Activated CD4-positive, alpha-beta memory T cell treated with anti-CD3 and anti-CD28 coated beads for 36 hours (primary cell): Measurements from ENCODE around the gene HADHB. TPM values are rescaled to one million over a fixed set of nuclear protein-coding genes. Genes with fewer than 3 reads are reported as not detected.

Source experiments
- CTCF ChIA-PET: fragments of 350-600 bp; sonication (Branson Sonifier 250); formaldehyde crosslinking; loops from one replicate; lab custom pipeline; 2021; ENCODE audit warnings: antibody characterized with exemption, inconsistent platforms; lab: Charles Lee
- POLR2A ChIA-PET: fragments of 350-600 bp; sonication (Branson Sonifier 250); formaldehyde crosslinking; loops from one replicate; lab custom pipeline; 2021; ENCODE audit warnings: antibody characterized with exemption; lab: Charles Lee
- DNase-seq: peaks from one replicate; pipeline ENCODE4 v3.0.0-alpha.2; 2020
- H3K27ac Mint-ChIP-seq: one replicate; pipeline ENCODE4 v1.8.0; 2021; ENCODE audit warnings: mixed read lengths
- H3K27me3 Mint-ChIP-seq: one replicate; pipeline ENCODE4 v1.8.0; 2021; ENCODE audit warnings: mixed read lengths
- H3K36me3 Mint-ChIP-seq: one replicate; pipeline ENCODE4 v1.8.0; 2021; ENCODE audit warnings: mixed read lengths
- H3K4me1 Mint-ChIP-seq: one replicate; pipeline ENCODE4 v1.8.0; 2021; ENCODE audit warnings: low read depth, mixed read lengths
- H3K4me3 Mint-ChIP-seq: one replicate; pipeline ENCODE4 v1.8.0; 2021; ENCODE audit warnings: mild to moderate bottlenecking, mixed read lengths
- H3K9me3 Mint-ChIP-seq: one replicate; pipeline ENCODE4 v1.8.0; 2021; ENCODE audit warnings: mixed read lengths
- intact Hi-C: fragments of 100-400 bp; cut with micrococcal nuclease; formaldehyde crosslinking; loops from one replicate; pipeline ENCODE4 v1.15.1; 2023
- total RNA-seq, 2 experiments: library from RNA; stranded (reverse); gene quantifications; one replicate each; pipeline ENCODE4 v1.2.3, GENCODE V29; 2021

The HADHB gene
- 10 to 100 TPM; 73.8 to 78.1 TPM for total RNA-seq

DNA sequence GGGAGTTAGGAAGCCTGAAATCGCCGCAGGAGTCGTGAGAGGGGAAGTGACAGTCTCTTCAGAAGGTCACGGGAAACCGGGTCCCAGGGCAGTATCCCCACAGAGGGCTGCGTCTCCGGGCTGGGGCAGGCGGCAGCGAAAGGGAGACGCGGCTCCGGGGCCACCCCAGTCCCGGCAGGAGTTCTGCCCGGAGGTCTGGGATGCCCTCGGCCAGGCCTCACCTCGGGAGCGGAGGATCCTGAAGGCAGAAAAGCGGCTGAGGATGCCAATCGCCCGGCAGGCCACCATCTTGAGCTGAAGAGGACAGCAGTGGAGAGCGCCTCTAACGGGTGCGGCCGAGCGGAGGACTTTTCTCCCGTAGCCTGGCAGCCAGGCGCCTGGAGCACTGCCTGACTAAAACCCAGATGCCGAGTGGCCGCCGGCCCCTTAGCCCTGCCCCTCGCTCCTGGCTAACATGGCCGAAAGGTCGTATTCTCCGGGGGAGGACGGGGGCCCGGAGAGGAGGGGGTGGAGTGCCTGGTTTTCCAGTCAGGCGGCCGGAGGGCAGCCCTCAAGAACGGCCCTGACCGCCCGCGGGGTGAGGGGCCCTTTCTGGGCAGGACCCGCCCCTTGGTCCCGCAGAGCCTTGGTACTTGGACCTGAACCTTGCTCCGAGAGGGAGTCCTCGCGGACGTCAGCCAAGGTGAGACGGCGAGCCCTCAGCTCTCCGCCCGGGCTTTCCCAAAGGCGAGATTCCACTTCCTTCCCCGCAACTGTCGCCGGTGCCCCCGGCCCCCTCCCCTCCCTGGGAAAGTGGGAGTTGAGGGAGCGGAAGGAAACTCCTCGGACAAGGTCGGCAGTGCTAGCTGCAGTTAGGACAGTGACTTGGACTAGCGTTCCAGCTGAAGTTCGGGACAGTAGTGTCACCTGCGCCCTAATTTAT lies at the start of gene HADHB, which contains the start of gene HADHA:
HADHB (plus strand) TSS at position 631 of the 922 bp plus-strand sequence. CDS start 9,316 bp downstream, outside the sequence.
HADHA (minus strand) TSS at position 324 of the 922 bp plus-strand sequence; CDS start at position 288, 36 bp downstream.
- CTCF ChIA-PET, result interaction anchor here (0.7 to 3.5 kb wide), 8 partner anchors 33 to 333 kb away, joined by 3 to 15 read pairs (median 5); partner anchors contain the start of gene ADGRF3
- H3K27ac Mint-ChIP-seq, result peak within 1 kb of the TSS; percentile 95
- H3K4me3 Mint-ChIP-seq, result peak within 1 kb of the TSS; percentile 98
- intact Hi-C loops, result loop anchor here (2.0 to 10.0 kb wide), 6 partner anchors 47 to 366 kb away; partner anchors contain the start of genes ASXL2 and RAB10
- DNase-seq, result peak; percentile 90
- no peaks in the 10 kb centered on the region for H3K9me3 Mint-ChIP-seq
- H3K4me1 Mint-ChIP-seq, result peaks cover 48% of the 10 kb centered on the region
- H3K27me3 Mint-ChIP-seq, result no peaks in the 10 kb centered on the region
- peaks cover 10% of the 10 kb centered on the region for H3K36me3 Mint-ChIP-seq
- POLR2A ChIA-PET, result interaction anchor here (0.6 to 4.0 kb wide), 8 partner anchors 16 to 891 kb away, joined by 3 to 34 read pairs (median 3); partner anchors contain the start of genes ADGRF3 and SELENOI

- intact Hi-C loops, result loop anchor here (5.0 kb wide), 1 partner anchor 52 kb away; no protein-coding TSS in a partner anchor
- H3K36me3 Mint-ChIP-seq, result peaks cover 25% of the 10 kb centered on the region
- no peak overlapping the region for H3K4me3 Mint-ChIP-seq
- H3K27me3 Mint-ChIP-seq, result no peaks in the 10 kb centered on the region
- H3K9me3 Mint-ChIP-seq, result no peaks in the 10 kb centered on the region
- POLR2A ChIA-PET, result interaction anchor here (0.7 kb wide), 1 partner anchor 10 kb away, joined by 3 read pairs; no protein-coding TSS in a partner anchor
- CTCF ChIA-PET, result interaction anchor here (0.7 kb wide), 1 partner anchor 142 kb away, joined by 5 read pairs; no protein-coding TSS in a partner anchor
- H3K4me1 Mint-ChIP-seq, result peaks cover 12% of the 10 kb centered on the region
- no peak for DNase-seq
- peak overlapping the region; percentile 84 for H3K27ac Mint-ChIP-seq
These were observed 49.4 kb upstream of the HADHB start for GRCh38 chr2:26195040-26195984.

GRCh38 chr2:26196683-26197418 lies 47.9 kb upstream of the HADHB start:
- Mint-ChIP-seq H3K27ac (no peak overlapping the region), H3K36me3 (peaks cover 32% of the 10 kb centered on the region), H3K9me3 (no peaks in the 10 kb centered on the region), H3K4me3 (no peak overlapping the region), H3K27me3 (no peaks in the 10 kb centered on the region), H3K4me1 (peaks cover 12% of the 10 kb centered on the region)
- intact Hi-C loops, result loop anchor here (5.0 kb wide), 1 partner anchor 50 kb away; no protein-coding TSS in a partner anchor
- ChIA-PET POLR2A (no interaction called here), CTCF (no interaction called here)
- DNase-seq, result no peak

- Mint-ChIP-seq H3K9me3 (no peaks in the 10 kb centered on the region), H3K4me1 (peaks cover 12% of the 10 kb centered on the region), H3K36me3 (peaks cover 34% of the 10 kb centered on the region), H3K4me3 (no peak overlapping the region), H3K27ac (no peak overlapping the region), H3K27me3 (no peaks in the 10 kb centered on the region)
- DNase-seq, result no peak
- ChIA-PET CTCF (interaction anchor here (1.1 kb wide), 1 partner anchor 13 kb away, joined by 3 read pairs; no protein-coding TSS in a partner anchor), POLR2A (no interaction called here)
- intact Hi-C loops, result loop anchor here (5.0 kb wide), 1 partner anchor 50 kb away; no protein-coding TSS in a partner anchor
These were observed 47.2 kb upstream of the HADHB start for GRCh38 chr2:26197516-26197915.

GRCh38 chr2:26202981-26203490 lies 41.7 kb upstream of the HADHB start:
- intact Hi-C loops, result no loop called here
- no peak overlapping the region for H3K27ac Mint-ChIP-seq

GRCh38 chr2:26203906-26204305 lies 40.8 kb upstream of the HADHB start:
- ChIA-PET CTCF (no interaction called here), POLR2A (no interaction called here)
- H3K4me1 Mint-ChIP-seq, result no peaks in the 10 kb centered on the region
- H3K27me3 Mint-ChIP-seq, result no peaks in the 10 kb centered on the region
- DNase-seq, result no peak
- no peak overlapping the region for H3K27ac Mint-ChIP-seq
- no peaks in the 10 kb centered on the region for H3K9me3 Mint-ChIP-seq
- H3K36me3 Mint-ChIP-seq, result peaks cover 36% of the 10 kb centered on the region
- intact Hi-C loops, result no loop called here
- no peak overlapping the region for H3K4me3 Mint-ChIP-seq

More at GRCh38 chr2:26202981-26203490, 41.7 kb upstream of the HADHB start:
- H3K36me3 Mint-ChIP-seq, result peaks cover 37% of the 10 kb centered on the region
- no peak overlapping the region for H3K4me3 Mint-ChIP-seq
- no peak for DNase-seq
- POLR2A ChIA-PET, result no interaction called here
- CTCF ChIA-PET, result interaction anchor here (0.6 to 1.3 kb wide), 2 partner anchors 127 to 1440 kb away, joined by 3 to 4 read pairs; no protein-coding TSS in a partner anchor
- H3K9me3 Mint-ChIP-seq, result no peaks in the 10 kb centered on the region
- H3K4me1 Mint-ChIP-seq, result no peaks in the 10 kb centered on the region
- no peaks in the 10 kb centered on the region for H3K27me3 Mint-ChIP-seq

GRCh38 chr2:26212011-26212410 lies 32.7 kb upstream of the HADHB start:
- intact Hi-C loops, result no loop called here
- no peaks in the 10 kb centered on the region for H3K4me1 Mint-ChIP-seq
- no peak for DNase-seq
- POLR2A ChIA-PET, result no interaction called here
- peaks cover 44% of the 10 kb centered on the region for H3K36me3 Mint-ChIP-seq
- no peaks in the 10 kb centered on the region for H3K27me3 Mint-ChIP-seq
- CTCF ChIA-PET, result no interaction called here
- no peak overlapping the region for H3K4me3 Mint-ChIP-seq
- no peak overlapping the region for H3K27ac Mint-ChIP-seq
- no peaks in the 10 kb centered on the region for H3K9me3 Mint-ChIP-seq

- no peak for DNase-seq
- intact Hi-C loops, result no loop called here
- Mint-ChIP-seq H3K36me3 (peaks cover 44% of the 10 kb centered on the region), H3K4me1 (no peaks in the 10 kb centered on the region), H3K27me3 (no peaks in the 10 kb centered on the region), H3K9me3 (no peaks in the 10 kb centered on the region), H3K27ac (no peak overlapping the region), H3K4me3 (no peak overlapping the region)
- POLR2A ChIA-PET, result interaction anchor here (0.9 kb wide), 1 partner anchor 30 kb away, joined by 3 read pairs; the partner anchor contains the start of gene HADHB
- CTCF ChIA-PET, result no interaction called here
These were observed 30.0 kb upstream of the HADHB start for GRCh38 chr2:26214759-26215158.

DNA sequence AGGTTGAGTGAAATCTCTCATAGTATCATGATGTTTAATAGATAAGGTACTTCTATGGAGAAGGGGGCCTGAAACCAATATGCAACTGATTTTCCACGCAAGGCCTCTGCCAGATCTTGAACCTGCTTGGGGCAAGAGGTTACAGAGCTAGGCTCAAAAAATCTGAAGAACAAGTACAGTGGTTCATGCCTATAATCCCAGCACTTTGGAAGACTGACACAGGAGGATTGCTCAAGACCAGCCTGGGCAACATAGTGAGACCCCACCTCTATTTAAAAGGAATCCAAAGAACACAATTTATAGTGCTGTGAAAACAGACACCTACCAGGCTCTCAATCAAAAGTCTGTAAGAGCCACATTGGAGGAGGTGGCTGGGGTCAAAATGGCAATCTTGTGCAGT lies 28.9 kb upstream of the HADHB start:
- CTCF ChIA-PET, result no interaction called here

GRCh38 chr2:26216587-26216986 lies 28.2 kb upstream of the HADHB start:
- Mint-ChIP-seq H3K27ac (no peak overlapping the region), H3K36me3 (peaks cover 38% of the 10 kb centered on the region), H3K4me1 (no peaks in the 10 kb centered on the region), H3K4me3 (no peak overlapping the region), H3K9me3 (no peaks in the 10 kb centered on the region), H3K27me3 (no peaks in the 10 kb centered on the region)
- no peak for DNase-seq
- CTCF ChIA-PET, result no interaction called here
- intact Hi-C loops, result no loop called here
- POLR2A ChIA-PET, result no interaction called here

More for the DNA sequence above, 28.9 kb upstream of the HADHB start:
- no peak overlapping the region for H3K4me3 Mint-ChIP-seq
- no peaks in the 10 kb centered on the region for H3K27me3 Mint-ChIP-seq
- no peak for DNase-seq
- peaks cover 41% of the 10 kb centered on the region for H3K36me3 Mint-ChIP-seq
- H3K27ac Mint-ChIP-seq, result no peak overlapping the region
- intact Hi-C loops, result no loop called here
- H3K4me1 Mint-ChIP-seq, result no peaks in the 10 kb centered on the region
- no peaks in the 10 kb centered on the region for H3K9me3 Mint-ChIP-seq
- POLR2A ChIA-PET, result no interaction called here

GRCh38 chr2:26217720-26218119 lies 27.0 kb upstream of the HADHB start:
- intact Hi-C loops, result no loop called here
- H3K36me3 Mint-ChIP-seq, result peaks cover 33% of the 10 kb centered on the region
- no peak overlapping the region for H3K4me3 Mint-ChIP-seq

More at GRCh38 chr2:26217720-26218119, 27.0 kb upstream of the HADHB start:
- no peaks in the 10 kb centered on the region for H3K9me3 Mint-ChIP-seq
- ChIA-PET CTCF (no interaction called here), POLR2A (no interaction called here)
- no peak overlapping the region for H3K27ac Mint-ChIP-seq
- DNase-seq, result no peak
- H3K4me1 Mint-ChIP-seq, result no peaks in the 10 kb centered on the region
- no peaks in the 10 kb centered on the region for H3K27me3 Mint-ChIP-seq
